Adrenal gland (tissue), 5 donors: ENCODE results near the gene PPIL6.

ENCODE experiments used
- POLR2A ChIP-seq, 2 donors: fragments of 450-650 bp; IDR thresholded peaks; one replicate each; pipeline ENCODE4 v1.6.1; 2017; ENCODE audit warnings: antibody characterized with exemption in 2 of 2, mild to moderate bottlenecking in 2 of 2, moderate library complexity in 1 of 2
- TF ChIP-seq, protein P1 (sequence below), 6 experiments: fragments of 450-650 bp in 4 of 6; fragments of 200-600 bp in 2 of 6; sonication (generic) in 1 of 6; IDR thresholded peaks; 1 replicate in 5 of 6; 2 replicates in 1 of 6; pipeline versions ENCODE4 v1.5.1 to v1.8.0; 2016 to 2021; ENCODE audit warnings: antibody characterized with exemption in 6 of 6, mild to moderate bottlenecking in 2 of 6, moderate library complexity in 1 of 6
- donor health status: DM: no; HTN: no; CAD: no.

DNA sequence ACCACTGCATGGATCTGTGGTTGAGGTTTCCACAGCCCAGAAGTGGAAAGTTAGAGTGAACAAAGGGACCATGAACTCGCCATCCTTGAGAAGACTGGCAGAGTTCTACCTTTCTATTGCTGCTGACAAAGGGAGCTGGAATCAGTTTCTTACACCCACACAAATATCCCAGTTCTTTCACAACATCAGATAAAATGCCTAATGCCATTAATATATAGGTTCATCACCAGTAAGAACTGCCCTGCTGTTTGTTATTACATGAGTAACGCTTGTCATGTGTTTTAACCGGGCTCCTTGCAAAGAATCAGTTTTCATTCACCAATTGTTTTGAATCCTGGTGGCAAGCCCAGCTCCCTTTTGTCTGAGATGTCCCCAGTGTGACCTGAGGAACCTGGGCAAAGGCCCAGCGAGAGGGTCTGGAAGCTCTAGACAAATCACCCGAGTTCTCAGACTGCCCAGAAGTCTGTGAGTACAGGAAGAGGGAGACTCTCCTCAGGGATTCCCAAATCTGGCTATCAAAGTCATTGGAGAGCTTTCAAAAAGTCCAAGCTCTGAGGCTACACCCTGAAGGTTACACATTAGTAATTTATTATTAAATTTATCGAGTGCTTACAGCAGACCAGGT lies 50.7 kb downstream of the PPIL6 start:
- TF ChIP-seq, protein P1, sequence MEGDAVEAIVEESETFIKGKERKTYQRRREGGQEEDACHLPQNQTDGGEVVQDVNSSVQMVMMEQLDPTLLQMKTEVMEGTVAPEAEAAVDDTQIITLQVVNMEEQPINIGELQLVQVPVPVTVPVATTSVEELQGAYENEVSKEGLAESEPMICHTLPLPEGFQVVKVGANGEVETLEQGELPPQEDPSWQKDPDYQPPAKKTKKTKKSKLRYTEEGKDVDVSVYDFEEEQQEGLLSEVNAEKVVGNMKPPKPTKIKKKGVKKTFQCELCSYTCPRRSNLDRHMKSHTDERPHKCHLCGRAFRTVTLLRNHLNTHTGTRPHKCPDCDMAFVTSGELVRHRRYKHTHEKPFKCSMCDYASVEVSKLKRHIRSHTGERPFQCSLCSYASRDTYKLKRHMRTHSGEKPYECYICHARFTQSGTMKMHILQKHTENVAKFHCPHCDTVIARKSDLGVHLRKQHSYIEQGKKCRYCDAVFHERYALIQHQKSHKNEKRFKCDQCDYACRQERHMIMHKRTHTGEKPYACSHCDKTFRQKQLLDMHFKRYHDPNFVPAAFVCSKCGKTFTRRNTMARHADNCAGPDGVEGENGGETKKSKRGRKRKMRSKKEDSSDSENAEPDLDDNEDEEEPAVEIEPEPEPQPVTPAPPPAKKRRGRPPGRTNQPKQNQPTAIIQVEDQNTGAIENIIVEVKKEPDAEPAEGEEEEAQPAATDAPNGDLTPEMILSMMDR (IDR thresholded peaks at IDR 0.05), result no peak
- no peak for TF ChIP-seq POLR2A (IDR thresholded peaks at IDR 0.05)
